Peyer's patch (tissue), 4 donors: ENCODE results near the gene SPECC1L.

ENCODE experiments used
- CTCF ChIP-seq, 6 experiments: fragments of 450-650 bp in 4 of 6; fragments of 200-600 bp in 2 of 6; sonication (generic) in 1 of 6; IDR thresholded peaks; one replicate each; pipeline ENCODE4 v1.5.1; 2017 to 2019; ENCODE audit warnings: antibody characterized with exemption in 6 of 6, mild to moderate bottlenecking in 3 of 6, moderate library complexity in 1 of 6
- POLR2A ChIP-seq, 2 donors: fragments of 450-650 bp; IDR thresholded peaks; one replicate each; pipeline ENCODE4 v1.5.1; 2017; ENCODE audit warnings: antibody characterized with exemption in 2 of 2, mild to moderate bottlenecking in 2 of 2, moderate library complexity in 2 of 2

- TF ChIP-seq CTCF (IDR thresholded peaks at IDR 0.05) (no peak), POLR2A (IDR thresholded peaks at IDR 0.05) (no peak)
Observed at GRCh38 chr22:24433001-24433827, 162.6 kb downstream of the SPECC1L start.
